Nephron (organoid): ENCODE measurements around the gene WDFY4.

Source experiments
- H3K27ac Mint-ChIP-seq, 3 experiments: 2 replicates each; pipeline ENCODE4 v1.8.0; 2020; ENCODE audit warnings: mixed read lengths in 3 of 3, mild to moderate bottlenecking in 2 of 3, moderate library complexity in 1 of 3
- H3K27me3 Mint-ChIP-seq: 2 replicates; pipeline ENCODE4 v1.8.0; 2021; ENCODE audit warnings: low read depth, mild to moderate bottlenecking, moderate library complexity, mixed read lengths
- H3K36me3 Mint-ChIP-seq: 2 replicates; pipeline ENCODE4 v1.8.0; 2020; ENCODE audit warnings: low read depth, mixed read lengths
- H3K4me1 Mint-ChIP-seq: 2 replicates; pipeline ENCODE4 v1.8.0; 2020; ENCODE audit warnings: mixed read lengths
- H3K4me3 Mint-ChIP-seq, 3 experiments: 2 replicates each; pipeline ENCODE4 v1.8.0; 2020; ENCODE audit warnings: mild to moderate bottlenecking in 3 of 3, mixed read lengths in 3 of 3, moderate library complexity in 2 of 3
- H3K9me3 Mint-ChIP-seq: 2 replicates; pipeline ENCODE4 v1.8.0; 2020; ENCODE audit warnings: mixed read lengths
- TF ChIP-seq, protein P1 (sequence below), 3 experiments: fragments of 200-600 bp; sonication (generic); IDR thresholded peaks; one replicate each; pipeline ENCODE4 v1.5.0; 2021; ENCODE audit warnings: antibody characterized with exemption in 3 of 3; ENCODE audit not compliant: unreplicated experiment in 3 of 3

WDFY4 gene

DNA sequence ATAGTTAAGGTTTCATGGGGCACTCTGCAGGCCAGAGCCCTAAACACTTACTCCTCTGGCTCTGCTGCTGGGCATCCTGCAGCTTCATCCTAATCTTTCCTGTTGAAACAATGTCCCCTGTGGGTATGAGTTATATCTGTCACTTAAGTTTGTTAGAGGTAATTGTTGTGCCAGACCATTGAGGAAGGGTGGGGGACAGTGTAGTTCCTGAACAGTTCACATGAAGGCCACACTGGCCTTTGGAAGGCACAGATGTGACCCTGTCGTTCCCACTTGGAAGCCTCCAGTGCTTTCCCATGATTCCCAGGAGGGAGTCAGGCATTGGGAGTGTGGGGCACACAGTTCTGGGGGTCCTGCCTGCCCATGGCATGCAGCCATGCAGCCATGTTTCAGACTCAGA is 65.3 kb downstream of the WDFY4 start:
- Mint-ChIP-seq H3K4me3 (no peak overlapping the region), H3K4me1 (no peaks in the 10 kb centered on the region), H3K27ac (no peak overlapping the region), H3K36me3 (no peaks in the 10 kb centered on the region), H3K27me3 (no peaks in the 10 kb centered on the region), H3K9me3 (peaks cover 8% of the 10 kb centered on the region)
- TF ChIP-seq, protein P1, sequence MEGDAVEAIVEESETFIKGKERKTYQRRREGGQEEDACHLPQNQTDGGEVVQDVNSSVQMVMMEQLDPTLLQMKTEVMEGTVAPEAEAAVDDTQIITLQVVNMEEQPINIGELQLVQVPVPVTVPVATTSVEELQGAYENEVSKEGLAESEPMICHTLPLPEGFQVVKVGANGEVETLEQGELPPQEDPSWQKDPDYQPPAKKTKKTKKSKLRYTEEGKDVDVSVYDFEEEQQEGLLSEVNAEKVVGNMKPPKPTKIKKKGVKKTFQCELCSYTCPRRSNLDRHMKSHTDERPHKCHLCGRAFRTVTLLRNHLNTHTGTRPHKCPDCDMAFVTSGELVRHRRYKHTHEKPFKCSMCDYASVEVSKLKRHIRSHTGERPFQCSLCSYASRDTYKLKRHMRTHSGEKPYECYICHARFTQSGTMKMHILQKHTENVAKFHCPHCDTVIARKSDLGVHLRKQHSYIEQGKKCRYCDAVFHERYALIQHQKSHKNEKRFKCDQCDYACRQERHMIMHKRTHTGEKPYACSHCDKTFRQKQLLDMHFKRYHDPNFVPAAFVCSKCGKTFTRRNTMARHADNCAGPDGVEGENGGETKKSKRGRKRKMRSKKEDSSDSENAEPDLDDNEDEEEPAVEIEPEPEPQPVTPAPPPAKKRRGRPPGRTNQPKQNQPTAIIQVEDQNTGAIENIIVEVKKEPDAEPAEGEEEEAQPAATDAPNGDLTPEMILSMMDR (IDR thresholded peaks at IDR 0.05; ENCODE audit: unreplicated experiment in 3 of 3), result no peak

DNA sequence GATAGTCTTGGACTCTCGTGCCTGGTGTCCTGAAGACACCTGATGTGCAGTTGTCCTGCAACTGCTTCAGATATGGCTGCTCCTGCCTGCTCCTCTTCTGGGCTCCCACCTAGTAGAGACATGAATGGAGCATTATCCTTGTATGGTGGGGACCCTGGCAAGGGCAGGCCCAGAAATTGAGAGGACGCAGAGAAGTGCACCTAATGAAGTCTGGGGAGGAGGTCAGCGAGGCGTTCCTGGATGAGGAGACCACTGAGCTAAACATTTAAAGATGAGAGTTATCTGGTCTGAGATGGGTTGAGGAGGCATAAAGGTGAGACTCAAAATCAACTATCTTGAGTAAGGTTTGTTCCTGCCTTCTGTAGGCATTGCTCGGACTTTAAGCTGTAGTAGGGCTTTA is 66.3 kb downstream of the WDFY4 start:
- Mint-ChIP-seq H3K27me3 (no peaks in the 10 kb centered on the region), H3K9me3 (peaks cover 8% of the 10 kb centered on the region), H3K4me1 (no peaks in the 10 kb centered on the region), H3K27ac (no peak overlapping the region), H3K36me3 (no peaks in the 10 kb centered on the region), H3K4me3 (no peak overlapping the region)
- TF ChIP-seq, protein P1 (IDR thresholded peaks at IDR 0.05; ENCODE audit: unreplicated experiment in 3 of 3), result no peak

DNA sequence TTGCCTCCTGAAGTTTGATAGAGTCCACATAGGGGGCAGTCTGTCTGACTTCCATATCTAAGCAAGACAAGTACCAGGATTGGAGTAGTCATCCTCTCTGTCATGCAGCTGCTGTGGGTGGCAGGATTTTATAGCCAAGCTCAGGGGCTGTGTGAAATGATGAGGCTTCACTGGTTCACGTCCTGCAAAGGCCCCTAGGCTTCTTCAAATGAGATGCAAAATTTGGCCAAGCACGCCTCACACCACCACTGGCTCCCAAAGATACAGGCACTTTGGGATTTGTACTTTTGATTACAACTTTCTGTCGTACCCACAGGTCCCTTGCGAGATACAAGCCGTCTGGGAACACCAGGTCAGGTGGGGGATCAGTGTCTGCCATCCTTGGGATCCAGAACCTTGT is 67.1 kb downstream of the WDFY4 start:
- Mint-ChIP-seq H3K36me3 (no peaks in the 10 kb centered on the region), H3K9me3 (peaks cover 8% of the 10 kb centered on the region), H3K27me3 (no peaks in the 10 kb centered on the region), H3K27ac (no peak overlapping the region), H3K4me3 (no peak overlapping the region), H3K4me1 (no peaks in the 10 kb centered on the region)
- TF ChIP-seq, protein P1 (IDR thresholded peaks at IDR 0.05; ENCODE audit: unreplicated experiment in 3 of 3), result no peak

DNA sequence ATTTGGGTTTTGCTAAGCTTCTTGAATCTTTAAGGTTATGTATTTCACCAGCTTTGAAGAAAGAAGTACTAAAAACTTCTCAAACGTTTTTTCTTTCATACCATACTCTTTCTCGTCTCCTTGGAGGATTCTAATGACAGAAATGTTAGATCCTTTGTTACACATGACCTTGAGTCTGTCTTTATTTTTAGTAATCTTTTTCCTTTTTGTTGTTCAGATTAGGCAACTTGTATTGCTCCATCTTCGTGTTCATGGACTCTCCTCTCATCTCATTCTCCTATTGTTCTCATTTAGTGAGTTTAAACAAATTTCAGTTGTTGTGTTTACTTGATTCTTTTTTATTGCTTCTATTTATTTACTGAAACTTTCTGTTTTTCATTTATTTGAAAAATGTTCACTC is 73.7 kb downstream of the WDFY4 start:
- Mint-ChIP-seq H3K4me1 (no peaks in the 10 kb centered on the region), H3K27me3 (peaks cover 7% of the 10 kb centered on the region), H3K27ac (no peak overlapping the region), H3K4me3 (no peak overlapping the region), H3K9me3 (peaks cover 5% of the 10 kb centered on the region), H3K36me3 (no peaks in the 10 kb centered on the region)
- TF ChIP-seq, protein P1 (IDR thresholded peaks at IDR 0.05; ENCODE audit: unreplicated experiment in 3 of 3), result no peak

DNA sequence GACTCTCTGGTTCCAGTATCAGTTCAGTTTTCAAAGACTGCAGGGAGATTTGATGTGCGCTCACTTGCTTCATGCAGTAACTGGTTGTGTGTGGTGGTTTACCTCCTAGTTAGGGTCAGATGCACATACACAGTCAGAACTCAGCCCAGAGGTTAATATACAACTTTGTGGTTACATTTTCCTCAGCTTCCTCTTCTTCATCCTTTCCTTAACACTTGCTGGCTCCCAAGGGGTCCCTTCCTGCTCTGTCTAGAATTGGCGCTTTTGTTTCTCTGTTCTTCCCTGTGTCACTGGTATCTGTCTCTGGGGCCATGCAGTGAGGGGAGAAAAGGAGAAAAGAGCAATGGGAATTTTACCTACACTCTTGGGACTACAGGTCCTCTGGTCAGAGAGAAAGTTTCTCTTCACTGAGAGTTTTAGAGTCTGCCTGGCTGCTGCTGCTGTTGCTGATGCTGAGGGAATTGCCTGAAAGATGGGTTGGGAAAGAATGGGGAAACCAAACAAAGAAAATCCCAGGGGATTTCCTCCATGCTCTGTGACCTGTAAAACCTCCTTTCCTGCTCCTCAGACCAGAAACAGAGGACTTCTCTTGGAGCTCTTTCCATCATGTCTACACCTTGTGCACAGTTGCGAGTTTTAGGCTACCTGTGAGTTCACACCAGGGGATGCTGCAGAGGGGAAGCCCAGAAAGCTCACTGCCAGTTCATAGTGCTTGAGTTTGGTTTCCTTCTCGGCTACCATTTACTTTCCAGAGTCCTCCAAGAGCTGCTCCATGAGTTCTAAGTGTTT is 74.6 kb downstream of the WDFY4 start:
- Mint-ChIP-seq H3K27ac (no peak overlapping the region), H3K4me3 (no peak overlapping the region), H3K9me3 (peaks cover 5% of the 10 kb centered on the region), H3K36me3 (no peaks in the 10 kb centered on the region), H3K27me3 (peaks cover 7% of the 10 kb centered on the region), H3K4me1 (no peaks in the 10 kb centered on the region)
- TF ChIP-seq, protein P1 (IDR thresholded peaks at IDR 0.05; ENCODE audit: unreplicated experiment in 3 of 3), result no peak

DNA sequence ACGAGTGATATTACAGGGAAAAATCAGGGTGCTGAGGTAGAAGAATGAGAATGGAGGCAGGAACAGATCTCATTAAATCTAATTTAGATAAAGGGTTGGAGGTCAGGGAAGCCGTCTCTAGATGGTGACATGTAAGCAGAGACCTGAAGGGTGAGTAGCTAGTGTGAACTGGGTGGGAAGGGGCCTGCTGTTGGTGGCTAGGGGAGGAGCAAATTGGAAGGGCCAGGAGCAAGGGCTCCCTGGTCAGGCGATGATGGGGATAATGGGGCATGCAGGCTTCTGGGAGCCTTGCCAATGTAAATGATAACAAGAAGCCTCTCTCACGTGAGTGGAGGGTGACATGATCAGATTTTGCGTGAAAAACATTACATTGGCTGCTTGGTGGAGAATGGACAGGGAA is 76.3 kb downstream of the WDFY4 start:
- H3K4me3 Mint-ChIP-seq, result no peak overlapping the region
- no peaks in the 10 kb centered on the region for H3K4me1 Mint-ChIP-seq
- TF ChIP-seq, protein P1 (IDR thresholded peaks at IDR 0.05; ENCODE audit: unreplicated experiment in 3 of 3), result no peak
- H3K27me3 Mint-ChIP-seq, result peaks cover 7% of the 10 kb centered on the region
- peaks cover 5% of the 10 kb centered on the region for H3K9me3 Mint-ChIP-seq
- H3K27ac Mint-ChIP-seq, result no peak overlapping the region
- H3K36me3 Mint-ChIP-seq, result no peaks in the 10 kb centered on the region
